ENCODE results near the gene SYTL2.

The SYTL2 gene

DNA sequence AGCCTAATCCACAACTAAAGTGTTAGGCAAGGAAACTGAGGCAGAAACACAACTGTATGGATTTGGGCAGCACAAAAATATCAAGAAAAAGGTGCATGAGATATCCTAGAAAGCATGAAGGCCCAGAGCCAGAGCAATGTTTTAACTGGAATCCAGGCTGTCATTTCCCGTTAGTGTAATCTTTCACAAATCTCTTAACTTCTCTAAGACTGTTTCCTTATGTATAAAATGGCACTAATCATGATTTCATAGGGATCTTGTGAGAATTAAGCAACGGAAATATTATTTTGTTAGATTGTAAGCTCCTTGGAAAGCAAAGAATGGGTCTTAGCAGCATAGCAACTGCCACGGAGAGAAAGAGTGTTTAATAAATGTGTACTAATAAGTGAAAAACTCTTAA lies 14.7 kb upstream of the SYTL2 start:
- no peak for DNase-seq

DNA sequence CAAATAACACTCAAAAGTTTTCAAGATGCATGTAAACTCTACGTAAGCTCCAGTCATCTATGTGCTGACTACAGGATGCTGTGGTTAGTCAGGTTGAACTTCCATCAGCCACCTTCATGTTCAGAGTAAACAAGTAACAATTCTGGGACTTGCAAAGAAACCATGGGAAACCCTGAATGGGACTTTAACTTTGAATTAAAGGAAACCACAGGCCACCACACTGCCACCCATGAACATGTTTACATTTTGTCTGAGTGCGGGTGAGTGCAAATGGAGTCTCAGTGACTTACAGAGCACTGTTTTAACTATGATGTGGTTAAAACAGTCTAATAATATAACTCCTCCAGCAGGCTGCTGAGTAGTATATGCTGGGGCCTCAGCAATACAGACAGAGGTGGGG lies 12.9 kb upstream of the SYTL2 start:
- DNase-seq = no peak

DNA sequence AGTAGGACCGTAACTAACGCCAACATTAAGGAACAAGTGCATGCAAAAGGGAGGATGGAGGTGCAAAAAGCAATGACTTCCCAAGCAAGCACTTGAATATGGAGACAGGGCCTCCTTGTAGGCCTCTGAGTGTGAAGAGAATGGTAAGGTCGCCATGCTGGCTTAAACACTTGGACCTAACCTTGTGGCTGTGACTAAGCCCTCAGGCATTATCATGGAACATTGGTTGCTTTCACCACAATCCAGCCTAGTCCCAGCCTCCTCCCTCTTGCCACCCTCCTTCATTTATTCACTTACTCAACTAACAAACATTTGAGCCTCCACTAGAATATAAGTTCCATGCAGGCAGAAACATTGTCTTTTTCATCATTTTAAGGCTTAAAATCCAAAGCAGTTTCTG lies 11.9 kb upstream of the SYTL2 start:
- DNase-seq = no peak

DNA sequence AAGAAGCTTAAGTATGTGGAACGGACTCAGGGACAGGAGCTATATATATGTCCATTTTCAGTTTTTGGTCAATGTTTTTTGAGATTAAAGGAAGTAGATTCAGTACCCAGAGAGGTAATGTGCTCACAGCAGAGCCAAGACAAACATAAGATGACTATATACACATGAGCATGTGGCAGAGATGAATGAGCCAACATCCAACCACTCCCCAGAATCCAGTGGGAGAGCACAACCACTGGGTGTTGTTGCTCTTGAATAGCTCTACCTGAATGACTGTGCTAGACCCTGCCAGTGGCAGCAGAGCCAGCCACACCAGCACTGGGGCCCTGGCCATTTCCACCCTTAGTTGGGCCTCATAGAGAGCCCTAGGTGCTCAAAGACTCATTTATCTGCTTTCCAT lies 10.7 kb upstream of the SYTL2 start:
- no peak for DNase-seq

DNA sequence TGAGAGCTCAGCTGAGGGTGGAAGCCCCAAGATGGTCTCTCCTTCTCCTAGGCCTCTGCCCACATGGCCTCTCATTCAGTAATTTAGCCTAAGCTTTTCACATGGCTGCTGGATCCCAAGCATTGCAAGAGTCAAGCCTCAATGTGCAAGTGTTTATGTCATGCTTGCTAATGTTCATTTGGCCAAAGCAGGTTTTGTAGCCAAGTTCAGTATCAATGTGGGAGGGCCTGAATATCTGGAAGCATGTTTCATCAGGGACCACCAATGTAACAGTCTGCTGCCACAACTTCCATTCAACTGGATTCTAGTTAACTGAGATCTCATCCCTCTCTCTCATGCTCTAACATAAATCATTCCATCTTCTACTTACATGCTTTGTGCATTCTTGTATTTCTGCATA lies 8.5 kb upstream of the SYTL2 start:
- DNase-seq = no peak

DNA sequence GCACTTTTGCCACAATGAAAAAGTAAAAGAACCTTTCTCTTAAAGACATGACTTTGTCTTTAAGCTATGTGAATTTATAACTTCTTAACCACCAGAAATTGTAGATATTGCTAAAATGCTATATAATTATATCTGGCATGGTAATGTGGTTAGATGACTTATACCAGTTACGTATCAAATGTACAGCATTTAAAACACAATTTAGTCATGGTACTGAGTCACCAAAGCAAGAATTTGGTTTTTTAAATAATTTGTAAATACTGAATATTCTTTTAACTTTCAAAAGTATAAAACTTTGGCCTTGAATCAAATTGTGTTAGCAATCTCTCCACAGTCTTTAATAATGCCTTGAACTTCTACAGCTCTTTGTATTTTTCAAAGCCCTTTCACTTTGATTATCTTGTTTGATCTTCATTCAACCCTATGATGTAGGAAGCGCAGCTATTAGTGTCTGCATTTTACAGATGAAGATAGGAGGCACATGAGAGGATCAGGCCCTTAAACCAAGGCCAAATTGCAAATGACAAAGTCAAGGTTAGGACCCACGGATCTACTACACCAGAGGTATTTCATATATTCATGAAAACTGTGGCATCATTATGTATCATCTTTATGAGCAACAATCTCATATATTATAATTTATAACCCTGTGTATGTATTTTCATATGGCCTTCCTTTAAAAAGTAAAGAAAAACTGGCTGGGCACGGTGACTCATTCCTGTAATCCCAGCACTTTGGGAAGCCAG lies 4.4 kb upstream of the SYTL2 start:
- no peak for DNase-seq

DNA sequence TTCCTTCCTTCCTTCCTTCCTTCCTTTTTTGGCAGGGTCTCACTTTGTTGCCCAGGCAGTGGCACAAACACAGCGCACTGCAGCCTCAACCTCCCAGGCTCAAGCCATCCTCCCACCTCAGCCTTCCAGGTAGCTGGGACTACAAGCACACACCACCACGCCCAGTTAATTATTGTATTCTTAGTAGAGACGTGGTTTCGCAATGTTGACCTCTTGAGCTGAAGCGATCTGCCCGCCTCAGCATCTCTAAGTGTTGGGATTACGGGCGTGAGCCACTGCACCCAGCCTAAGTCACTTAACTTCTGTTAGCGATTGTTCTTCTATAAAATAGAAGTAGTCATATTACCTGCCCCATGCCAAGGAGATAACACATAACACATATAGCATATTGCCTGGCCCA lies 2.8 kb upstream of the SYTL2 start:
- DNase-seq = no peak

DNA sequence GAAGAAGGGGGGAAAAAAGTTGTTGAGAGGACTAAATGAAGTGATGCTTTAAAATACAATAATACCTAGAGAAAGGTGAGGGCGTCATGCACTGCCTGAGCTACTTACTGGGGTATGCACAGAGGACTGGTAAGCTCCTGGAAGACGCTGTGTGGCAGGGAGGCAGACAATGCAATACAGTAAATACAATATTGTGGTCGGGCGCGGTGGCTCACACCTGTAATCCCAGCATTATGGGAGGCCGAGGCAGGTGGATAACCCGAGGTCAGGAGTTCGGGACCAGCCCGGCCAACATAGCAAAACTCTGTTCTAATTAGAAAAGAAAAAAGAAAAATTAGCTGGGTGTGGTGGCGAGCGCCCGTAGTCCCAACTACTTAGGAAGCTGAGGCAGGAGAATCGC lies 683 bp upstream of the SYTL2 start:
- DNase-seq = no peak

DNA sequence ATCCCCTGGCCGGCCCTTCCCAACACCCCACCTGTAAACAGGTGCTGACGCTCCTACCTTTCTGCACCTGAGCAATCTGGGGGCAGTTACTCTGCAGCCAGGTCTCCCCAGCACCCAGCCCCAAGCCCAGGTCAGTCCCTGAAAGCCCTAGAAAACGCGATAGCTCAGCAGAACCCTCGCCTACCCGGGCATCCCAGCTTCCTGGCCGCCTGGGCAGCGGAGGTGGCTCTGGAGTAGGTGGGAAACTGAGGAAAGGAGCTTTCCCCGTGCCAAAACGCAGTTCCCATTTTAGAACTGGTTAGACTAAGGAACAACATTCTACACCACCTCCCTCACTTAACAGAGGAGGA lies 445 bp downstream of the SYTL2 start:
- no peak for DNase-seq

DNA sequence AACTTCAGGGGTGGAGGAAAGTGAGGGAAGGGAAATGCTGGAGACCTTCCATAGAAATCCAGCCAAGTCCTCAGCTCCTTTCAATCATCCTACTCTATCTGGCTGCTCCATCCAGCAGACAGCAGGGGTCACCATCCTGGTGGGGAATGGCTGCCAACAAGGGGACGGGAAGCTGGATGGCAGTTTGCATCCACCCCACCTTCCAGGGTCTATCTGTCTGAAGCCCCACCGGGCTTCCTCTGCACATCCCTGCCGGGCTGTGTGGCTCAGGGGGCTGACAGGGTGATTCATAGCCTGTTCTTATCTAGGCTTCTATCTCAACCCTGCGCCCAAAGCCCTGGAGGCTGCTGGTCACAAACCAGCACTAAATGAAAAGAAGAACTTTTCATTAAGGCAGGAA lies 1.1 kb downstream of the SYTL2 start:
- no peak for DNase-seq

DNA sequence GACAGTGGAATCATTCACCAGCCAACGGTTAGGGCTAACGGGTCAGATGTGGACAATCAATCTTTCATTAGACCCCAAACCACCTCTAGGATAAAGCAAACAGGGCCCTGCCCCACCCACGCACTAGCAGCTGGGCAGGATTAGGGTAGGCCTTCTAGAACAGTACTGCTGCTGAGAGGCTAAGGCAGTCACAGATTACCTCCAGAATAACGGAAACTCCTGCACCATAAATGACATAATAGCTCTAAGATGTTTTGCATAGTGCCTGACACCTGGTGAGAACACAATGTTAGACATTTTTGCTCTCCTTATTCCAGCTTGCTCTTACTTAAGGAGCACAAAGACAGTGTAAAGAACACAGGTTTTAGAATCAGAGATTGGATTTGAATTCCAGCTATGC lies 1.8 kb downstream of the SYTL2 start:
- no peak for DNase-seq

DNA sequence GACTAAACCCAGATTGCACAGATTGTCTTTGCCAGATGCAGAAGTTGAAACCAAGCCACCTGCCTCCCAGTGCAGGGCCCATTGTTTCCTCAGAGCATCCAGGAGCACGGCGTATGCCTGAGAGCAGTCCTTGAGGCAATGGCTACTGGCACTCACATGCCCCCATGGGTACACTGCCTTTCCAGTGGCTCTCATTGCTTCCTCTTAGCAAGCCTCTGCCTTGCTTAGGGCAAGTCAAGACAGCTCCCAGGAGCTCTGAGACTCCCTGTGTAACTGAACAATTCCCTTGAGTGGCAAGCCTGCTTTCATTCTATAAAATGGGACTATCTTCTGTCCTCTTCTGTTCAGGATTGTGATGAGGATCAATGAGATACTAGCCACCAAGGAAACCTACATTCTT lies 4.1 kb downstream of the SYTL2 start:
- DNase-seq = no peak

DNA sequence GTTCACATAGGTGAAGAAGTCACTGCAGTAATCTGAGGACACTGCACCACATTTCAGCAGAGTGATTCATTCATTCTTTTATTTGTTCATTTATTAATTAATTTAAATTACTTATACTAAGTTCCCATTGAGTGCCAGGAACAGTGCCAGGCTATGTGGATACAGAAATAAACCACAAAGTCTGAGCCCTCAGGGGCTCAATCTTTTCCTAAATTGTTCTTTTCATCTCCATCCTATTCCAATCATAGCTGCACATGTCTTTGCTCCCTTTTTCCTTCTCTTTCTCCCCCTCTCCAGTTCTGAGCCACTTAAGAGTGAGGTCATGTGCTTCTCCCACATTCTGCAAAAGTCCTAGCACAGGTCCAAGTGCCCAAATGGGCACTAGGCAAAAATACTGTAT lies 4.9 kb downstream of the SYTL2 start:
- no peak for DNase-seq

DNA sequence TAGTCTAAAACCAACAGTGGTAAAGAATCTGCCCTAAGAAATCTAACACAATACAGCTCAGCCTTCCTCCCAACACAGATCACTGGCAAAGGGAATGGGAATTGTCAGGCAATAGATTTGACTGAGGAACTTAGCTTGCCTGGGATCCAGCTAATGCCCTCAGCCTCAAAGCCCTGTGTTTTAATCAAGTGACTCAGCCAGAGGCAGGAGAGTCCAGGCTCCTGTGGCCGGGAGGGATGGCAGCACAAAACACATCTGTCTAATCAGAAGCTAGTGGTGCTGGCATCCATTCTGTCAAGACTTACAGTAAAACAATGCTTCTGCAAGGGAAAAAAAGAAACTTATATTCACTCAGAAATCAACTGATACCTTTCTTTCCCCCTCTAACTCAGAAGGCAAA lies 5.6 kb downstream of the SYTL2 start:
- DNase-seq = no peak

DNA sequence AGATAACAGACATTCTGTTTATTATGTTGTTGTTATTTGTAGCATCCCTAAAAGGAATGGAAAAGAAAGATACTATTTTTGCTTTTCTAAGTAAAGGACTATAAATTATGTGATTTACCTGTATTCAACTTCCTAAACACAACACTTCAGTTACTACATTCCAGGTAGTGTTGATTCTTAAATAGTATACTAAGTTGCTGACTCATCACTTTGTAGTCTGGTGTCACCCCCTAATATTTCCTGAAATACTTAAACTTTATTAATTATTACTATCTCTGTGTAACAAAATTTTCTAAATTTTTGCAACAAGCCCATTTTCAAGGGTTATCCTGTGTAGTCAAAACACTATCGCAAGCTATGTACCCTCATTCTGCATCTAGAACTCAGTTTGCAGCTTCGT lies 7.0 kb downstream of the SYTL2 start:
- no peak for DNase-seq

DNA sequence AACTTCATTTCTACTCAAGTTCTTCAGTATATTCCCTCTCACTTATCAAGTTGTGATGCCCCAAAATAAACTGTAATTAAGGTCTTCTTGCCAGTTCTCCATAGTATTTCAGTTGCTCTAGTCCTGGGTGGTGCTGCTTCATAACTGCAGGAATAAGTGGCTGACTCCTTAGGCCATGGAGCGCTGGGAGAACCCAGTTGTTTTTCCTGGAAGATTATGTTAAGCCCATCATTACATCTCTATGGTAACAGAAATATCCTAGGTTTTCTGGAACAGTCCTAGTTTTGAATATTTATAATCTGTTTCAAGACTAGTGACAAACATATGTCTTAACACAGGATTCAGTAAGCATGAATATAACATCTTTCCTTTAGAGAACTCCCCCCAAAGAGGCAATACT lies 7.6 kb downstream of the SYTL2 start:
- no peak for DNase-seq

DNA sequence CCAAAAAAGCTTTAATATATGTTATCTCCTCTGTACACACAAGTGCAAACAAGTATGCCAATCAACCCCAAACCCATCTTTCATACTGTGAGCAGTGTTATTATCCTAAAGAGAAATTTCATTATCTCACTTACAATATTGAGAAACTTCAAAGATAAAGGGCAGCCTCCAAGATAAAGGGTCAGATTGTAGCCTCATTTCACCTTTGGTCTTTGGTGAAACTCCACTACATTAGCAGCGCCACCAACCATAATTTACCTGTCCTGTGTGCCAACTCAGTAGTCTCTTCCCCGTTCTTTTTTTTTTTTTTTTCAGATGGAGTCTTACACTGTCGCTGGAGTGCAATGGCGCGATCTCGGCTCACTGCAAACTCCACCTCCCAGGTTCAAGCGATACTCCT lies 9.4 kb downstream of the SYTL2 start:
- DNase-seq = no peak

DNA sequence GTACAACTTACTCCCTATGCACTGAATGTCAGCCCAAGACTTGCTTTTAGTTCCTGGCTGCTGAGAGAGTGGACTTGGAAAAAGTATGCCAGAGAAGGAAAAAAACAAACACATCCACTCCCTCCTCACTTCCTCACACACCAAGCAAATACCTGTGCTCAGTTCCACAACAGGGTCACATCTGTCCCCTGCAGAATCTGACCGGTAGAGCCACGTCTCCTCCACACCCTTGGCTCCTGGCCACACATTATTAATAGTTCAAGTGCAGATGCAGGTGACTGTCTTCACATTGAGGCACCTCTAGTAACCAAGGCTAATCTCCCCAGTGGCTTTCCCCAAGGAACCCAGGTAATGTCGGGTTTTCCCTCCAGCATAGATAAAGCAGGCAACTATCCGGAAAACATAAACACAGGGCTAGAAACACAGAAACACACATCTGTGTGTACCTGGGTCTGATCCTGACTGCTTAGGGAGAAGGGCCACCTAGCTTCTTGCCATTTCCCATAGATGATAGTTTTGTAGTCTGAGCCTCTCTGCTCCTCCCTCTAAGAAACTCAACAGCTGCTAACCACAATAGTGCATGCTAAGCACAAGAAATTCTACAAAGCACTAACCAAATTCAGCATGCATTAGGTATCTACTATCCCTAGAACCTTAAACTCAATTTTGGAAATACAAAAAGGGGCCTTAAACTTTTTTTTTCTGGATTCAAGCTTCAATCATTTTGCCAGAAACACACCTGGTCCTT lies 10.2 kb downstream of the SYTL2 start:
- DNase-seq = no peak

DNA sequence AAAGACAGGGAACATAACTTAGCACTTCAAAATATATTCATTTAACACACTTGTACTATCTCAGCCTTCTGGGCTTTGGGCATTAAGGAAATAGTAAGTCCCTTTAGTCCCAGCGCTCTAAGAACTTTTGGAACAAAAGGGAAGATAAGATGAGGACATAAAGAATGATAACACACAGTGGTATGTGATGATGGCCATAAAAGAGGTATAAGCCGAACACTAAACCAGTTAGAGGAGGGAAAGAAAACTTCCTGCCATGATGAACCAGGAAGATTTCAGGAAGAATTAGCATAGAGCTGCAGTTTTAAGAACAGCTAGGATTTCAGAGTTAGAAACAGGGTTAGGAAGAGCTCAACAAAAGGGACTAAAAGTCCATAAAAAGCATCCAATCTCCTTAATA lies 11.8 kb downstream of the SYTL2 start:
- no peak for DNase-seq

DNA sequence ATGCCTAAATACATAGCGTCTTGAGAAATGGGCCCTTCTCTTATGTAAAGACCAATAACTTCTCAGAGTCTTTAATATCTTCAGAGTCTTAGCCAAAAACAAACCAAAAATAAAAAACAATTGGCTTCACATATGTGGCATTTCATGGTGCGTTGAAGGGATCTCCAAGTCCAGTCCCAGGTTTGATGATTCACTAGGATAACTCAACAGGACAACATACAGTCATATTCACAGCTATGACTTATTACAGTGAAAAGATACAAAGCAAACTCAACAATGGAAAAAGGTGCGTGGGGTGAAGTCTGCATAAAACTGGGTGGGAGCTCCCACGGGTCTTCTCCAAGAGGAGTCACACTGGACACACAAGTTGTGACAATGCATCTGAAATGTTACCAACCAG lies 12.6 kb downstream of the SYTL2 start:
- no peak for DNase-seq

DNA sequence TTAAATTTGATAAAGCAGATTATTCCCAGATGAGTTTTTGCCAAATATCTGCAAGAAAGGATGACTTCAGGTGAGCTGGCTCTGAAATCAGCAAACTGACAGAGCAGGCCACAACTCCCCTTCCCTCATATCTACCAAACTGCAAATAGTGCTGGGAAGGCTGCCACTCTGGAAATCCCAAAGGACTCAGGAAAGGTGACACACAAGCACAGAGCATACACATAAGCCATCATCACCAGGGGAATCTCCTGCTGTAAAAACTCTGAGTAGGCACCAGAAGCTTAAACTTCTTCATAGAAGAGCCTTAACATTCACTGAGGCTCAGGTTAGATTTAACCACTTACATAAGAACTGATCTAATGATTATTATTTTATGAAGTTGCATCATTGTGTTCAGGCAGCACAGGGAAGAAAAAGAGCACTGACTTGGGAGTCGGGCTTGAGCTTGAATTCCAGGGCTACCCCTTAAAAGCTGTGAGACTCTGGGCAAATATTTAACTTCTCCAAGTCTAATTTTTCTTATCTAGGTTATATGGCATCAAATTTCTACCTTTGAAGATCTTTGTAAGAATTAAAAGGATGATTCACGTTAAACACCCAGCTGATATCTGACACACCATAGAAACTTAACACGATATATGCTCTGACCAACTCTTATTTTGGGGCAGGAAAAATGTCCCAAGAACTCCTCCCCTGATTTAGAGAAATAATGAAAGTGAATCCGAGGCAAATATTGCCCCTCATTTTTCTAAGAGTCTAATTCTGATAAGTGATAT lies 15.0 kb downstream of the SYTL2 start:
- DNase-seq = no peak

DNA sequence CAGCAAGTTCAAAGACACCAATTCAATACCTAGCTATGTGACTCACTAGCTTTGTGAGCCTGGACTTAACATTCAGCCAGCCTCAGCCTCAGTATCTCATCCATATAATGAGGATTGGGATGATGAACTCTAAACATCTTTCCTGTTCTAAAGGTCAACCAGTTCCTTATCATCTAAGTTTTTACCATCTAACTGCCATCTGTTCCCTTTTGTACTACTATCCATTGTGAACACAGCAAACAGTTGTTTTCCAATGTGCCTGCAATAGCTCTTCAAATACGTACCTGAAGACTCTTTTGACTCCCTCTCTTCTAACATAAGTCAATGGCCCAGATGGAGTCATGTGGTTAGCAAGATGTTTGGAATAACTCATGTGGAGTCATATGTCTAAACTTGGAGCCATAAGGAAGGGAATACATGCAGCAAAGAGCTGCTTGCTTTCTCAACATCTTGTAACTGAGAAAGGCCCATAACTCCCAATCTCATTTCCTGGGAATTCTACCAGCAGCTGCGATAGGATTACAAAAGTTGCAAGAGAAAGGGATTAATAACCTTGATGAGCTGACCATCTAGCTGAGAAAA lies 19.4 kb downstream of the SYTL2 start:
- DNase-seq = no peak

DNA sequence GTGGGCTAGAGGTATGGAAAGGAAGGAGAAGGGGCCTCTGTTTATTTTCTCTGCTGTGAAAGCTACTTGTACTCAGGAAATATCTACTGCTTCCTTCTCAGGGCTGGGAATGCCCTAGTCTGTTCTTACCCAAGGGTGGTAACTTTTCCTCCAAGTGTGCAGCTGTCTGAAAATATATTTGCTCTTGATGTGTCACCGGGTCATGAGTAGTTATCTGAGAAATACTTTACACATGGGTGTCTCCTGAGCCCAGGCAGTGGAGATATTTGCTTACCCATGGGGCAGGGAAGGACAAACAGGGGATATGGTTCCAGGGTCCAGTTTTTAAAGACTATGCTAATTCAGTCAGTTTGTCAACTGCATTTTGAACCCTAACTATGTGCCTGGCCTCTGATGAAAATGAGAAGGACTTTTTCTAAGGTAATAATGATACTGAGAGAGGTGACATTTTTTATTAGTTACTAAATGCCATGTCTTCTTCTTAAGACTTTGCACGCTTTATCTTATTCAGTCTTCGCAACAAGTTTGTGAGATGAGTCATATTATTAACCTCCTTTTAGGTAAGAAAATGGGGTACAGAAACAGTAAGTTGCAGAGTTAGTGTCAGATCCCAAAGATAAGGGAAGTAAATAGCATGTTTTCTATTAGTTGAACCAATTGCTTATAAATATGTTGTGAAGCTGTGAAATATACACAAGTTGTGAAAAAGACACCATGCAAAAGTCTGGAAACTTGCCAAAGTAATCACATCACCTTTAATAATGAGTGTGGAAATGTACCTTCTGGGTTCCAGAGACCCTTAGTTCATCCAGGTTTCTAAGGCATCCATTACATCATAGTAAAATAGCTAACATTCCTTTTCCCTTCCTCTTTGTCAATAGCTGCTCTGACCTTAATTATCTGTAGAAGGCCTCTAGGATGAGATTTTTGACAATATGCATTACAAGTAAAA lies 22.9 kb downstream of the SYTL2 start:
- no peak for DNase-seq
